SK-N-SH treated with all-trans-retinoic acid at 6 μM for 48 hours (cell line): ENCODE data around the gene HSPA12A.

Source experiments
- ATAC-seq: fragments of 200-7000 bp; cut with Tn5 transposase; 3 replicates; pipeline ENCODE4 v1.9.1; 2020; ENCODE audit warnings: mild to moderate bottlenecking, moderate library complexity
- ARNTL ChIP-seq: fragments of 450-650 bp; formaldehyde crosslinking; IDR thresholded peaks from 2 replicates; pipeline ENCODE4 v1.5.0; 2020; ENCODE audit warnings: low read depth, mild to moderate bottlenecking, moderate library complexity, borderline replicate concordance
- BACH2 ChIP-seq: fragments of 250-450 bp; sonication (Bioruptor Pico); IDR thresholded peaks from 2 replicates; pipeline ENCODE4 v1.9.0; 2021; ENCODE audit warnings: mild to moderate bottlenecking, borderline replicate concordance
- CSDC2 ChIP-seq: fragments of 250-450 bp; sonication (Bioruptor Pico); IDR thresholded peaks from 2 replicates; pipeline ENCODE4 v1.5.0; 2020; ENCODE audit warnings: mild to moderate bottlenecking, moderate library complexity
- CSRNP3 ChIP-seq: fragments of 250-450 bp; sonication (Bioruptor Pico); IDR thresholded peaks from 2 replicates; pipeline ENCODE4 v1.5.1; 2021; ENCODE audit warnings: mild to moderate bottlenecking, moderate library complexity
- ESRRG ChIP-seq: fragments of 250-450 bp; sonication (Bioruptor Pico); IDR thresholded peaks from 2 replicates; pipeline ENCODE4 v1.6.1; 2021; ENCODE audit warnings: mild to moderate bottlenecking
- GLIS3 ChIP-seq: fragments of 250-450 bp; sonication (Bioruptor Pico); IDR thresholded peaks from 2 replicates; pipeline ENCODE4 v1.5.0; 2020; ENCODE audit warnings: mild to moderate bottlenecking, moderate library complexity
- ISL1 ChIP-seq: fragments of 250-450 bp; sonication (Bioruptor Pico); IDR thresholded peaks from 2 replicates; pipeline ENCODE4 v2.1.2; 2022; ENCODE audit warnings: mild to moderate bottlenecking, moderate library complexity
- OSR1 ChIP-seq: fragments of 250-450 bp; sonication (Bioruptor Pico); IDR thresholded peaks from 2 replicates; pipeline ENCODE4 v1.8.0; 2022; ENCODE audit warnings: moderate library complexity, mild to moderate bottlenecking, inconsistent platforms
- PATZ1 ChIP-seq: fragments of 250-450 bp; sonication (Bioruptor Pico); IDR thresholded peaks from 2 replicates; pipeline ENCODE4 v1.8.0; 2020; ENCODE audit warnings: mild to moderate bottlenecking, moderate library complexity, borderline replicate concordance
- POU6F1 ChIP-seq: fragments of 250-450 bp; sonication (Bioruptor Pico); IDR thresholded peaks from 2 replicates; pipeline ENCODE4 v1.8.0; 2021; ENCODE audit warnings: low read depth, mild to moderate bottlenecking, moderate library complexity, borderline replicate concordance
- PPARA ChIP-seq: fragments of 250-450 bp; sonication (Bioruptor Pico); IDR thresholded peaks from 2 replicates; pipeline ENCODE4 v1.5.0; 2020; ENCODE audit warnings: mild to moderate bottlenecking, borderline replicate concordance
- RARB ChIP-seq: fragments of 250-450 bp; sonication (Bioruptor Pico); IDR thresholded peaks from 2 replicates; pipeline ENCODE4 v1.8.0; 2021; ENCODE audit warnings: mild to moderate bottlenecking, moderate library complexity
- SNAI2 ChIP-seq: fragments of 250-450 bp; sonication (Bioruptor Pico); IDR thresholded peaks from 2 replicates; pipeline ENCODE4 v1.5.0; 2020; ENCODE audit warnings: mild to moderate bottlenecking, moderate library complexity
- TCF4 ChIP-seq: fragments of 250-450 bp; sonication (Bioruptor Pico); IDR thresholded peaks from 2 replicates; pipeline ENCODE4 v1.8.0; 2021; ENCODE audit warnings: mild to moderate bottlenecking, moderate library complexity, borderline replicate concordance
- TOX ChIP-seq: fragments of 250-450 bp; sonication (Bioruptor Pico); IDR thresholded peaks from 2 replicates; pipeline ENCODE4 v1.8.0; 2021; ENCODE audit warnings: mild to moderate bottlenecking, moderate library complexity, borderline replicate concordance
- ZC3H10 ChIP-seq: fragments of 250-450 bp; sonication (Bioruptor Pico); IDR thresholded peaks from 2 replicates; pipeline ENCODE4 v1.5.1; 2021; ENCODE audit warnings: mild to moderate bottlenecking, moderate library complexity
- ZFP30 ChIP-seq: fragments of 450-650 bp; formaldehyde crosslinking; IDR thresholded peaks from 2 replicates; pipeline ENCODE4 v1.5.0; 2022; ENCODE audit warnings: mild to moderate bottlenecking, moderate library complexity
- ZNF565 ChIP-seq: fragments of 450-650 bp; formaldehyde crosslinking; conservative IDR thresholded peaks from 2 replicates; pipeline ENCODE4 v1.5.0; 2020; ENCODE audit warnings: low read depth, mild to moderate bottlenecking, moderate library complexity
- ZNF70 ChIP-seq: fragments of 450-650 bp; formaldehyde crosslinking; IDR thresholded peaks from 2 replicates; pipeline ENCODE4 v1.5.0; 2020; ENCODE audit warnings: mild to moderate bottlenecking, moderate library complexity
- ZNF8 ChIP-seq: fragments of 450-650 bp; formaldehyde crosslinking; IDR thresholded peaks from 2 replicates; pipeline ENCODE4 v1.5.0; 2020; ENCODE audit warnings: mild to moderate bottlenecking, moderate library complexity
- TF ChIP-seq, protein P1 (sequence below): fragments of 250-450 bp; sonication (Bioruptor Pico); IDR thresholded peaks from 2 replicates; pipeline ENCODE4 v1.5.0; 2020; ENCODE audit warnings: mild to moderate bottlenecking, moderate library complexity

The HSPA12A gene

DNA sequence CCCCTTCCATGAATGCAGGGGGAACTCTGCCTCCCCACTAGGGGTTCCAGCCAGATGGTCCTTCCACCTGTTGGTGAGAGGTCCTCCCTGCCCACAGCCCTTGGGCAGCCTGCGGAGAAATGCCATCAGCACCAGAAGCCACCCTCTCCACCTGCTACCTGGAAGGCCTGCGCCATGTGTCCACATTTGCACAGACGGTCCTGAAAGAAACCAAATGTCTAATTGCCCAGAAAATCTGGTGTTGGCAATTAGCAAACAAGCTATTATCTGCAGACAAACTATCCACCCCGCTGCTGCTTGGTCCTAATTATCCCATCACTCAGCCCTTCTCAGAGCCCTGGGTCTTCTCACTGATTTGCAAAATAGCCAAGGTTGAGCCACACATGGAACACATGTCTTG, 32.3 kb downstream of the HSPA12A start:
- ATAC-seq, result no peak
- TF ChIP-seq ISL1, result no peak
- no peak for TF ChIP-seq ESRRG (CRISPR knock-in tag)
- TF ChIP-seq, protein P1, sequence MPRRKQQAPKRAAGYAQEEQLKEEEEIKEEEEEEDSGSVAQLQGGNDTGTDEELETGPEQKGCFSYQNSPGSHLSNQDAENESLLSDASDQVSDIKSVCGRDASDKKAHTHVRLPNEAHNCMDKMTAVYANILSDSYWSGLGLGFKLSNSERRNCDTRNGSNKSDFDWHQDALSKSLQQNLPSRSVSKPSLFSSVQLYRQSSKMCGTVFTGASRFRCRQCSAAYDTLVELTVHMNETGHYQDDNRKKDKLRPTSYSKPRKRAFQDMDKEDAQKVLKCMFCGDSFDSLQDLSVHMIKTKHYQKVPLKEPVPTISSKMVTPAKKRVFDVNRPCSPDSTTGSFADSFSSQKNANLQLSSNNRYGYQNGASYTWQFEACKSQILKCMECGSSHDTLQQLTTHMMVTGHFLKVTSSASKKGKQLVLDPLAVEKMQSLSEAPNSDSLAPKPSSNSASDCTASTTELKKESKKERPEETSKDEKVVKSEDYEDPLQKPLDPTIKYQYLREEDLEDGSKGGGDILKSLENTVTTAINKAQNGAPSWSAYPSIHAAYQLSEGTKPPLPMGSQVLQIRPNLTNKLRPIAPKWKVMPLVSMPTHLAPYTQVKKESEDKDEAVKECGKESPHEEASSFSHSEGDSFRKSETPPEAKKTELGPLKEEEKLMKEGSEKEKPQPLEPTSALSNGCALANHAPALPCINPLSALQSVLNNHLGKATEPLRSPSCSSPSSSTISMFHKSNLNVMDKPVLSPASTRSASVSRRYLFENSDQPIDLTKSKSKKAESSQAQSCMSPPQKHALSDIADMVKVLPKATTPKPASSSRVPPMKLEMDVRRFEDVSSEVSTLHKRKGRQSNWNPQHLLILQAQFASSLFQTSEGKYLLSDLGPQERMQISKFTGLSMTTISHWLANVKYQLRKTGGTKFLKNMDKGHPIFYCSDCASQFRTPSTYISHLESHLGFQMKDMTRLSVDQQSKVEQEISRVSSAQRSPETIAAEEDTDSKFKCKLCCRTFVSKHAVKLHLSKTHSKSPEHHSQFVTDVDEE (CRISPR knock-in tag), result no peak
- no peak for TF ChIP-seq TCF4 (CRISPR knock-in tag)
- TF ChIP-seq POU6F1 (CRISPR knock-in tag), result no peak
- no peak for TF ChIP-seq ARNTL (CRISPR knock-in tag)
- no peak for TF ChIP-seq GLIS3 (CRISPR knock-in tag)
- TF ChIP-seq OSR1 (CRISPR knock-in tag), result no peak
- TF ChIP-seq CSDC2 (CRISPR knock-in tag), result no peak
- no peak for TF ChIP-seq CSRNP3 (CRISPR knock-in tag)
- no peak for TF ChIP-seq SNAI2 (CRISPR knock-in tag)
- no peak for TF ChIP-seq PPARA (CRISPR knock-in tag)
- TF ChIP-seq TOX, result no peak
- no peak for TF ChIP-seq ZNF565 (CRISPR knock-in tag)
- no peak for TF ChIP-seq ZFP30 (CRISPR knock-in tag)
- no peak for TF ChIP-seq ZNF8 (CRISPR knock-in tag)
- TF ChIP-seq ZC3H10 (CRISPR knock-in tag), result no peak
- no peak for TF ChIP-seq ZNF70 (CRISPR knock-in tag)
- TF ChIP-seq, all 23 proteins: peak for 0

GRCh38 chr10:116708877-116709276, 33.5 kb downstream of the HSPA12A start:
- no peak for TF ChIP-seq POU6F1 (CRISPR knock-in tag)
- TF ChIP-seq PPARA (CRISPR knock-in tag), result no peak
- TF ChIP-seq SNAI2 (CRISPR knock-in tag), result no peak
- TF ChIP-seq ARNTL (CRISPR knock-in tag), result no peak
- no peak for TF ChIP-seq PATZ1 (CRISPR knock-in tag)
- TF ChIP-seq RARB (CRISPR knock-in tag), result no peak
- TF ChIP-seq, protein P1 (CRISPR knock-in tag), result no peak
- no peak for TF ChIP-seq ISL1
- no peak for TF ChIP-seq TOX
- TF ChIP-seq ZNF8 (CRISPR knock-in tag), result no peak
- TF ChIP-seq TCF4 (CRISPR knock-in tag), result no peak
- no peak for TF ChIP-seq BACH2 (CRISPR knock-in tag)

More at GRCh38 chr10:116708877-116709276, 33.5 kb downstream of the HSPA12A start:
- ATAC-seq, result no peak
